ENCODE measurements around the gene NID2. TPM values are rescaled to one million over a fixed set of nuclear protein-coding genes. Genes with fewer than 3 reads are reported as not detected.

NID2 gene
- total RNA-seq, 1 donor from 2014 or later = 24.7 TPM

DNA sequence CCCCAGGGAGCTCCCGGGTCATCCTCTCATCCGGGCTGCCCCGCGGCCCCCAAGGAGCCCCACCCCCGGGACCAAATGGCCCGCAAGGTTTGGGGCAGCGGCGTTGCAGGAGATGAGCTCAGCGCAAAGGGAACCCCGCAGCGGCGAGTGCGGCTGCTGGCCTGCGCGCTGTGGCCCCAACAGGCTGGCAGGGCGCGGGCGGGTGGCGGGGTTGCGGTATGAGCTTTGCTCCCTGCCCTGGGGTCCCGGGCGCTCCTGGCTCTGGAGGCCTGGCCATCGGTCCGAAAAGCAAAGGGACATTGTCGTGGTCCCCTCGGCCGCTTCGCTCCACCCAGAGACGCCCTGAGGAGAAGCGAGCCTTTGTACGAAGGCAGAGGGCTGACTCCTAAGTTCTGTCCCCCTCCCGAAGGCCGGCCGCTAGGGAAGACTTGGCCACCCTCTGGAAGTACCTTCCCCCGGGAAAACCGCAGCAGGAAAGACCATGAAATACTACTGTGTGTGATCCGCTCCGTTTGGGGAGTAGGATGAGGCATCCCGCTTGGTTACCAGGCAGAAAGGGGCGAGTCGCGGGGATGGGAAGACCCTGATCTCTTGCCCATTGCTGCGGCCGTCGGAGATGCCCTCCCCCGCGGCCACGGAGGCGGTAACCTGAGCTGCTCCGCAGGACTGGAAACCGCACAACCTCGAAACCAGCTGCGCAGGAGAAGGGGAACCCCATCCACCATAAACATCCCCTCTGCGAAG lies 620 bp upstream of the NID2 start:
- peaks cover 27% of the 10 kb centered on the region for H3K4me1 ChIP-seq
- H3K4me3 Mint-ChIP-seq = peak overlapping the region; percentile 89
- TF ChIP-seq, protein P1, sequence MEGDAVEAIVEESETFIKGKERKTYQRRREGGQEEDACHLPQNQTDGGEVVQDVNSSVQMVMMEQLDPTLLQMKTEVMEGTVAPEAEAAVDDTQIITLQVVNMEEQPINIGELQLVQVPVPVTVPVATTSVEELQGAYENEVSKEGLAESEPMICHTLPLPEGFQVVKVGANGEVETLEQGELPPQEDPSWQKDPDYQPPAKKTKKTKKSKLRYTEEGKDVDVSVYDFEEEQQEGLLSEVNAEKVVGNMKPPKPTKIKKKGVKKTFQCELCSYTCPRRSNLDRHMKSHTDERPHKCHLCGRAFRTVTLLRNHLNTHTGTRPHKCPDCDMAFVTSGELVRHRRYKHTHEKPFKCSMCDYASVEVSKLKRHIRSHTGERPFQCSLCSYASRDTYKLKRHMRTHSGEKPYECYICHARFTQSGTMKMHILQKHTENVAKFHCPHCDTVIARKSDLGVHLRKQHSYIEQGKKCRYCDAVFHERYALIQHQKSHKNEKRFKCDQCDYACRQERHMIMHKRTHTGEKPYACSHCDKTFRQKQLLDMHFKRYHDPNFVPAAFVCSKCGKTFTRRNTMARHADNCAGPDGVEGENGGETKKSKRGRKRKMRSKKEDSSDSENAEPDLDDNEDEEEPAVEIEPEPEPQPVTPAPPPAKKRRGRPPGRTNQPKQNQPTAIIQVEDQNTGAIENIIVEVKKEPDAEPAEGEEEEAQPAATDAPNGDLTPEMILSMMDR (IDR thresholded peaks at IDR 0.05) = no peak
- TF ChIP-seq EZH2 (IDR thresholded peaks at IDR 0.05) (peak; percentile 21), EZH2phosphoT487 (IDR thresholded peaks at IDR 0.05) (peak; percentile 1)
- H3K4me2 ChIP-seq = peak overlapping the region; percentile 74
- peaks cover 23% of the 10 kb centered on the region for H3K27me3 Mint-ChIP-seq (ENCODE audit: insufficient read depth, low read depth)
- H3K79me2 ChIP-seq (ENCODE audit: low read depth) = no peaks in the 10 kb centered on the region
- no peak overlapping the region for H3K9ac ChIP-seq
- peaks cover 28% of the 10 kb centered on the region for H3K4me1 Mint-ChIP-seq
- peak; percentile 74 for DNase-seq (ENCODE audit: low spot score)
- peaks cover 50% of the 10 kb centered on the region for H3K27me3 ChIP-seq
- no peak overlapping the region for H3K27ac Mint-ChIP-seq
- H3F3A ChIP-seq (ENCODE audit: low read depth) = peaks cover 10% of the 10 kb centered on the region
- H3K36me3 Mint-ChIP-seq = no peaks in the 10 kb centered on the region
- H3K9me3 ChIP-seq (ENCODE audit: low read depth) = no peaks in the 10 kb centered on the region
- H3K27ac ChIP-seq = no peak overlapping the region
- peak overlapping the region; percentile 65 for H3K4me3 ChIP-seq
- peaks cover 11% of the 10 kb centered on the region for H4K20me1 ChIP-seq (ENCODE audit: low read depth)
- no peaks in the 10 kb centered on the region for H3K9me3 Mint-ChIP-seq
- H3K36me3 ChIP-seq = no peaks in the 10 kb centered on the region
- H2AFZ ChIP-seq (replicated peaks) = peak overlapping the region; percentile 99

DNA sequence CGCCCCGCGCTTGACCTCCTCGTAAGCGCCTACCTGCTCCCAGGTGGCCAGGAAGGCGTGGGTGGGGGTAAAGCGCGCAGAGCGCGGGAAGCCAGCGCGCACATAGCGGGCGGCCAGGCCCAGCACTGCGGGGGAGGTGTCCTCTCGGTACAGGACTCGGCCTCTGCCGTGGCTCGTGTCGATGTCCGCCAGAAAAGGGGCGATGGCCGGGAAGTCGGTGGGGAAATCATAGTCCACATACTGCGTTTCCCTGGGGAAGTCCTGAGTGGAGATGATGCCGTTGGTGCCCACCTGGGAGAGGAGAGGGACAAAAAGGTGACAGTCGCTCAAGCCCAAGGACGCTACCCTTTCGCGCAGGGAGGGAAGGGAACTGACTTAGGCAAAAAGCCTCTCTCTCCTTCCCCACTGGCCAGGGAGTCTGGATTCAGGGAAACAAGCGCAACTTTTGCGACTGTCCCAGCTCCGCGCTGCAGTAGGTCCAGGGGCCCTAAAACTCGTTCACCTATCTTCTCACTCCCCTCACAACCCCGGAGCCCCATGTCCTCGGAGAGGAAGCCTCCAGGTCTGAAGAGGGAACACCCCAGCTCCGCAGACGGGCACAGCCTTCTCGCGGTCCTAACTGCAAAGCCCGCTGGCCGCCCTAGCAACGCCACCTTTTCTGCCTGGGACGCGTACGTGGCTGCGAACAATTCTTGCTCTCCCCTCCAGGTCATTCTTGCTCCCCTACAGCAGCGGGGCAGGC lies 815 bp downstream of the NID2 start:
- TF ChIP-seq EZH2phosphoT487 (IDR thresholded peaks at IDR 0.05) = peak; percentile 17
- peak; percentile 53 for TF ChIP-seq EZH2 (IDR thresholded peaks at IDR 0.05)
- TF ChIP-seq, protein P1 (IDR thresholded peaks at IDR 0.05) = no peak
- H3K27me3 ChIP-seq = peaks cover 50% of the 10 kb centered on the region

DNA sequence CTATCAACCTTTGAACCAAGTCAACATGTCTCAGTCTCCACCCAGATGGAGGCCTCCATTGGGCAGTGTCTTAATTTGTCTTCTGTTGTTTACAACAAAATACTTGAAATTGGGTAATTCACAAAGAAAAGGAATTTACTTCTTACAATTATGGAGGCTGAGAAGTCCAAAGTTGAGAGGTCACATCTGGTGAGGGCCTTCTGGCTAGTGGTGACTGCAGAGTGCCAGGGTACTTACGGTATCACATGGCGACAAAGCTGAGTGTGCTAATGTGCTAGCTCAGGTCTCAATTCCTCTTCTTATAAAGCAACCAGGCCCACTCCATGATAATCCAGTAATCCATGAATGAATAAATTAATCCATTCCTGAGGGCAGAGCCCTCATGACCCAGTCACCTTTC lies 4.7 kb downstream of the NID2 start:
- H3K4me1 ChIP-seq = peaks cover 14% of the 10 kb centered on the region
- no peaks in the 10 kb centered on the region for H3K36me3 Mint-ChIP-seq
- H3K9ac ChIP-seq = no peak overlapping the region
- no peaks in the 10 kb centered on the region for H3K36me3 ChIP-seq
- no peak for TF ChIP-seq EZH2phosphoT487 (IDR thresholded peaks at IDR 0.05)
- TF ChIP-seq EZH2 (IDR thresholded peaks at IDR 0.05) = no peak
- TF ChIP-seq, protein P1 (IDR thresholded peaks at IDR 0.05) = no peak
- DNase-seq (ENCODE audit: low spot score) = no peak
- H3K27ac Mint-ChIP-seq = no peak overlapping the region
- H3F3A ChIP-seq (ENCODE audit: low read depth) = peaks cover 1% of the 10 kb centered on the region
- H3K4me3 Mint-ChIP-seq = no peak overlapping the region
- H3K9me3 Mint-ChIP-seq = no peaks in the 10 kb centered on the region
- H4K20me1 ChIP-seq (ENCODE audit: low read depth) = peaks cover 11% of the 10 kb centered on the region
- H3K4me1 Mint-ChIP-seq = peaks cover 4% of the 10 kb centered on the region
- peaks cover 12% of the 10 kb centered on the region for H3K27me3 Mint-ChIP-seq (ENCODE audit: insufficient read depth, low read depth)
- H3K27me3 ChIP-seq = peaks cover 29% of the 10 kb centered on the region
- H3K4me2 ChIP-seq = no peak overlapping the region
- no peaks in the 10 kb centered on the region for H3K9me3 ChIP-seq (ENCODE audit: low read depth)
- no peak overlapping the region for H3K4me3 ChIP-seq
- H2AFZ ChIP-seq (replicated peaks) = no peak overlapping the region
- no peaks in the 10 kb centered on the region for H3K79me2 ChIP-seq (ENCODE audit: low read depth)
- H3K27ac ChIP-seq = no peak overlapping the region

More for the DNA sequence above, 815 bp downstream of the NID2 start:
- peaks cover 20% of the 10 kb centered on the region for H3K27me3 Mint-ChIP-seq (ENCODE audit: insufficient read depth, low read depth)
- Histone ChIP-seq H4K20me1 (ENCODE audit: low read depth) (peaks cover 11% of the 10 kb centered on the region), H3K36me3 (no peaks in the 10 kb centered on the region), H3K4me2 (peak overlapping the region; percentile 74), H3K9me3 (ENCODE audit: low read depth) (no peaks in the 10 kb centered on the region), H3F3A (ENCODE audit: low read depth) (peaks cover 10% of the 10 kb centered on the region), H3K27ac (no peak overlapping the region), H2AFZ (replicated peaks) (peak overlapping the region; percentile 99), H3K4me3 (peak overlapping the region; percentile 65), H3K9ac (no peak overlapping the region), H3K4me1 (peaks cover 26% of the 10 kb centered on the region), H3K79me2 (ENCODE audit: low read depth) (no peaks in the 10 kb centered on the region)
- no peaks in the 10 kb centered on the region for H3K36me3 Mint-ChIP-seq
- no peaks in the 10 kb centered on the region for H3K9me3 Mint-ChIP-seq
- peaks cover 23% of the 10 kb centered on the region for H3K4me1 Mint-ChIP-seq
- H3K27ac Mint-ChIP-seq = no peak overlapping the region
- DNase-seq (ENCODE audit: low spot score) = peak; percentile 65
- H3K4me3 Mint-ChIP-seq = peak overlapping the region; percentile 89
